GM18499 (cell line): ENCODE data around the gene GLRX3.

ENCODE experiments used
- ATAC-seq: cut with Tn5 transposase; IDR thresholded peaks from one replicate; pipeline ENCODE4 v1.9.1; 2021; ENCODE audit warnings: moderate number of reproducible peaks; ENCODE audit not compliant: insufficient read depth, unreplicated experiment

GLRX3 gene

GRCh38 chr10:130137090-130137448, 878 bp downstream of the GLRX3 start:
- ATAC-seq, result no peak

DNA sequence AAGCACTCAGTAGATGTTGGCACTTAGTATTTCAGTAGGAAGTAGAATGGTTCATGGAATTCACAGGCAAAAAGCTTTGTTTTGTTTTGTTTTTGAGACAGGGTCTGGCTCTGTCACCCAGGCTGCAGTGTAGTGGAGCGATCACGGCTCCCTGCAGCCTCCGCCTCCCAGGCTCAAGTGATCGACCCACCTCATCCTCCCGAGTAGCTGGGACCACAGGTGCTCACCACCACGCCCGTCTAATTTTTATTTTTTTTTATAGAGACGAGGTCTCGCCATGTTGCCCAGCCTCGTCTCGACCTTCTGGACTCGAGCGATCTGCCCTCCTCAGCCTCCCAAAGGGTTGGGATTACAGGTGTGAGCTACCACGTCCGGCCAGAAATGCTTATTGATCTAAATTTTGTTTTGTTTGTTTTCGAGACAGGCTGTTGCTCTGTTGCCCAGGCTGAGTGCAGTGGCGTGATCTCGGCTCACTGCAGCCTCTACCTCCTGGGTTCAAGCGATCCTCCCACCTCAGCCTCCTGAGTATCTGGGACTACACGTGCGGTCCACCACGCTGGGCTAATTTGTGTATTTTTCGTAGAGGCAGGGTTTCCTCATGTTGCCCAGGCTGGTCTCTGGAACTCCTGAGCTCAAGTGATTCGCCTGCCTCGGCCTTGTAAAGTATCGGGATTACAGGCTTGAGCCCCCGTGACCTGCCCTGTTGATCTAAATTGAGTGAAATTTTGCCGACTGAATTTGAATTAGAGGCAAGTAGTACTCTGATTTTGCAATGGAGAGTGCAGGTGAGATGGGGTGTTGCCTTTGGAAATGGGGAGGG, 1.7 kb downstream of the GLRX3 start:
- ATAC-seq, result no peak

DNA sequence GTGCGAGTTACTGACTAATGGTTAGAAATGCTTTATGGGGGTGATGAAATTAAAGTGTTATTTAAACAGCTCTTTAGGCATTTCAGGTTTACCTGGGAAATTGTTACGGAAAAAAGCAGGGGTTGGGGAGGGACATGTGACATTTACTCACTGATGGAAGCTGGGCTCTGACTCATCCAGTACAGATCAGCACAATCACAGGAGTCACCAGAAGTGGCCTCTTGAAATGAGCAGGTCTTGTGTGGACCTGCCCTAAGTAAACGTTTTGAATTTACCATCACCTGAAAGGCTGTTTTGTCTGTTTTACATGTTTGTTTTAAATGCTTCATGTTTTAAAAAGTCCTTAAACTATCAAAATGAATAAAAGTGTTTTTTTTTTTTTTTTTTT, 2.3 kb downstream of the GLRX3 start:
- ATAC-seq, result no peak

DNA sequence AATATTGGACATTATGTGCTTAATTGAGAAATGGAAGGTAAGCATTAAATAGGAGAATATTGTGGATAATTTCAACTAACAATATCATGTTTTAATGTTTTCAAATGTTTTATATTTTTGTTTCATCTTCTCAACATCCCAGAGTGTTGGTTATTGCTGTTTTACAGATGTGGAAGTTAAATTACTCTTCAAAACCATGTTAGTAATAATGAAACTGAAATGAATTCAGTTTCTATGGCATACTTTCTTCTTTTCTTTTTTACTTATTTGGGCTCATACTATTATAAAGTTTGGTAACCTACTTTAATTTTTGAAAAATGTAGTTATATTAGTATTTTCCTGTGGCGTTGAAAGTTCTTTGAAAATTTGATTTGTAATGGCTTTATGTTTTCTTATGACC, 4.2 kb downstream of the GLRX3 start:
- no peak for ATAC-seq

DNA sequence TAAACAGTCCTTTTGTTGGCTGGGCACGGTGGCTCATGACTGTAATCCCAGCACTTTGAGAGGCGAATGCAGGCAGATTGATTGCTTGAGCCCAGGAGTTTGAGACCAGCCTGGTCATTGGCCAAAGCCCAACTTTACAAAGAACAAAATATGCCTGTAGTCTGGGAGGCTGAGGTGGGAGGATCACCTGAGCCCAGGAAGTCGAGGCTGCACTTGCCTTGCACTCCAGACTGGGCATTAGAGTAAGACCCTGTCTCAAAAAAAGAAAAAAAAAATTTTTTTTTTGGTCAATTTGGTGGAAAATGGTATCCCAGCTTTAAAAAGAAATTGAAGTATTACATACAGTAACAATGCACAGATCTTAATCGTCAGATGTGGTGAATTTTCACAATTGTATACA, 4.8 kb downstream of the GLRX3 start:
- no peak for ATAC-seq

DNA sequence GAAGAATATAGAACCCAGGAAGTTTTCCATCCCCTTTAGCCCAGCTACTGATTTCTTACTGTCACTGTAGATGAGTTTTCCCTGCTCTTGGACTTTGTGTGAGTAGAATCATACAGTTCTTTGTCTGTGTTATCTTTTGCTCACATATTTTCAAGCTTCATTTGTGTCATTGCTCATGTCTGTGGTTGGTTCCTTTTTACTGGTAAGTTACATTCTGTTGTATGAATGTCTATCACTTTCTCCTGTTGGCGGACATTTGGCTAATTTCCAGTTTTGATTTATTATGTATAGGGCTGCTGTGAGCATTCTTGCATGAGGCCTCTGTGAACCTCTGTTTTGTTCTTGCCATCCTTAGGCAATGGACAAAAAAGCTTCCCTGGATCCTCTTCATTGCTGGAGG, 5.3 kb downstream of the GLRX3 start:
- ATAC-seq, result no peak

GRCh38 chr10:130141878-130142277, 5.7 kb downstream of the GLRX3 start:
- ATAC-seq, result peak; percentile 78

DNA sequence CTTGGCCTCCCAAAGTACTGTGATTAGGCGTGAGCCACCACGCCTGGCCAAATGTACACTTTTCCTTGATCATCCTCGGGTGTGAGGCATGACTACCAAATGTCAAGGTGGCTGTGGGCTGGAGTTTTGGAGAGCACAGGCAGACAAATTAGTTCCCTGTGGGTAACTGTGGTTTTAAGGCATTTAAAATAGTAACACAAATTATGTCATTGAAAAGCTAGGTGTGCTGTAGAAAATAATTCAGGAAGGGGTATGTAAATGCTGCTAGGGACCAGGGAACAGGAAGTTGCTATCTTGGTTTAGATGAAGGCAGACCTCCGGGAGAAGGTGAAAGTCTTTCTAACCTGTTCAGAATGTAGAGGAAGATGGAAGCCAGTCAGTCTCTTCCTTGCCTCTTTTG, 9.9 kb downstream of the GLRX3 start:
- no peak for ATAC-seq

DNA sequence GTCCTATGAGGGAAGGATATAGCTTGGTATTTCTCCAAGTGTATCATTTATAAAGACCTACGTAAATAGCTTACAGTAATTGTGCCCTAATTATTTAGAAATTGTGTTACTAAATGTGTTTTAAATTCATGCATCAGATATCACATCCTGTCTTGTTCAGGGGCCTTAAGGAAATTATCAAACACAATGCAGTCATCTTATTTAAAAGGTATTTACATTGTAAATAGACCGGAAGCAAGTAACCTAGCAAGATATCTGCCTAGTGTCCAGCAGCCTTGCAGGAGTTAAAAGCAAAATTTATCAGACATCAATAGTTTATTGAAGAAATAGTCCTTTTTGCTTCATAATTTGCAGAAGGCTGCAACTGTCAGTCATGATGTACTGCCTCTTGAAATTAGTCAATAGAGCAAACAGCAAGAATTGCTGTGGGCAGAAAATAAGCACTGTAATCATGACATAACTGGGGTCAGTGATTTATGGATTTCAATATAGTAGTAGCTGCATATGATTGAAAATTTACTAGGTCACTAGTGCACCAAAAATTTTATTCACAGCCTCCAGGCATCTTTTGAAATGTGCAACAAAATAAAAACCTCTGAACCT, 23.1 kb downstream of the GLRX3 start:
- ATAC-seq, result no peak

DNA sequence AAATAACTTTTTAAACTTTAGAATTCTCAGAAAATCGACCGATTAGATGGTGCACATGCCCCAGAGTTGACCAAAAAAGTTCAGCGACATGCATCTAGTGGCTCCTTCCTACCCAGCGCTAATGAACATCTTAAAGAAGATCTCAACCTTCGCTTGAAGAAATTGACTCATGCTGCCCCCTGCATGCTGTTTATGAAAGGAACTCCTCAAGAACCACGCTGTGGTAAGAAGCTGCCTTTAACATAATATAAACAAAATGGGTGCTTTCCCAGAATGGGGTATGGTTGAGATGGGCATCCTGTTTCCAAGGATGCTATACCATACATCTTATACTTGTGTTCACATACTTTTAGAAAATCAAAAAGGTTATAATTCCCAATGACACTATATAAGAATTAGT, 24.6 kb downstream of the GLRX3 start:
- ATAC-seq, result no peak

DNA sequence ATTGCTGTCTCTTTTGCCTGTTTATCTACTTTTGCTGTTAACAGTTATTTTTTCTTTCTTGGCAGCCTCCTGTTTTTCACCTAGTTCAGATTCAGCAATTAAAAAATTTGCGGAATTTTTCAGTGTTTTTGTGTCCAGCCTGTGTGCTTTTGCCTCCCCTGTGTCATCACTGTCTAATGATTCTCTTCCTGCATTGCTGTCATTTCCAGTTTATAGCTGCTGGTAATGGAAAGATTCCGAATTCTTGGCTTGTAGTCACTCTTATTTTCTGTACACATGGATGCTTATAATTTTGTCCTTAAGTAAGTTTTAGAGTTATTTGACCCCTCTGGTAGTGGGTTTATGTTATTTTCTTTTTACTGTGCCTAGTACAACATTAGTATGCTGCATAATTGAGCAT, 25.1 kb downstream of the GLRX3 start:
- no peak for ATAC-seq

GRCh38 chr10:130167193-130167592, 31.0 kb downstream of the GLRX3 start:
- no peak for ATAC-seq

- no peak for ATAC-seq
These were observed 31.5 kb downstream of the GLRX3 start for GRCh38 chr10:130167707-130168106.

DNA sequence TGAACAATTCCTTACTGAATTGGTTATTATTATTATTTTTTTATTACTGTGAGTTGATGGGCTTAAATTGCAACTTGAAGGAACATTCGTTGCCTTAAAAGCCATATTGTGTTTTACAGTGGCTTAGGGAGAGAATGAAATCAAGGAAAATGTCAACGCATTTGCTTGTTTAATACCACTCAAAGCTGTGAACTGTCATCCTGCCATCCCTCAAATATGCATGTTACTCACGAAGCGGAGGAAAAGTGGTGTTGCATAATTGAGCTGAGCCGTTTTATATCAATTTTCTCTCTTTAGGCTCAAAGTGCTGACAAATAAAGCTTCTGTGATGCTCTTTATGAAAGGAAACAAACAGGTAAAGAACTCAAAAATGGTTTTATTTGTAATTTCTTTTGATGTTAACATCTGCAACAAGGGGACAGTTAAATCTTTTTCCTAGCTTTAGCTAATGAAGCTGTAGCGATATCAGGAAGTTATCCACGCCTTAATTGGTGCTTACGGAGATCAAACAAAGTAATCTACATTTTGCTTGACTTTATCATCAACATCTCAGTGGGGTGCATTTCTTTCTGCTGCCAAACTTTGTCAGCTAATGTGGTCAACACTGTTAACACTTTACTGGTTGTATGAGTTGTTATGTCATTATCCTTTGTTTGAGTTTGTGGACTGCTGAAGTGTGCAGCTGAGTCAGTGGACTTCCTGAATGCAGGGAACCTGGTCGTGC, 33.1 kb downstream of the GLRX3 start:
- no peak for ATAC-seq

DNA sequence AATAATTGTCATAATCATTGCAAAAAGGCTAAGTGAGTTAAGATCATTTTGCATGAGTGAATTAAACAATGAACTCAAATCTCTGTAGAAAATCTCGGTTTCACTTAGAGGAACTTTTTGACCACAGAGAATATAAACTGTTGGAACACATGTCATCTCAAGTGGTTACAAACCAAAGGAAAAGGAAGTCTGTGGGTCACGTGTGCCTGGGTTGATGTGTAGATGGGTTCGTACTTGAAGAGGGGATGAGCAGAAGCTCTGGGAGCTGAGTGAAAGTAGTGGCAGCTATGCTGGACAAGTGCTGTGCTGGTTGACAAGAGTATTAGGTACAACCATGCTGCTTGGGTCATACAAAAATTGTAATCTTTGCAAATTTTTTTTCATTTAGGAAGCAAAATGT, 35.0 kb downstream of the GLRX3 start:
- no peak for ATAC-seq

- ATAC-seq, result no peak
These were observed 38.1 kb downstream of the GLRX3 start for GRCh38 chr10:130174328-130174727.

DNA sequence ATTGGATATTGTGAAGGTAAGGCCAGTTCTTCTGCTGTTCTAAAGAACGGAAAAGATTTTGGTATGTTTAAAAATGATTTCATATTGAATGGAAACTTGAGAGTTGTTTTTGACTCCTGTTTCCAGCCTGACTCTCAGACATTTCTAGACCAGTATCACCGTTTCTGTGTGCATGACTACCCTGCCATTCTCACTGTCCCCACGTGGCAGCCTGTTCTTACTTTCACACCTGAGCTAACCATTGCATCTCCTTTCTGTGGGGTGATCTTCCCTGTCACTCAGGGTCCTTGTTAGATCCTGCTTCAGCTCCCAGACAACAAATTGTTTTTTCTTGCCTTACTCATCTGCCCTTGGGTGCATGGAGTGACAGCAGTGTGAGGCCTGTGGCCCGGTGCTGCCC, 38.9 kb downstream of the GLRX3 start:
- no peak for ATAC-seq

DNA sequence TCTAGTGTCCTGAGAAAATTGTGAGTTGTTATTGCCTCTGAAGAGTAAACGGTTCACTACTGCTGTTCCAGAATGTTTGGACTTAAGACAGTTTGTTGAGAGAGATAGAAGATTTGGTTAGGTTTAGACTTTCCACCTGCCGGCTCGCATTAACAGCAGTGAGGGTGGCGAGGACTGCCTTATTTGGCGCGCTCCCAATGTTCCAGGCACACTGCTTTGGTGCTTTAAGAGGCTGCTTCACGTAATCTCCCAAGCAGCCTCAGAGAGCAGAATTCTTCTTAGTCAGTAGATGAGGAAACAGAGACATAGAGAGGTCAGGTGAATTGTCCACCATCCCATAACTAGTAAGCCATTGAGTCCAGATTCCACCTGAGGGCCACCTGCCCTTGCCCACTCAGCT, 41.1 kb downstream of the GLRX3 start:
- ATAC-seq, result no peak

DNA sequence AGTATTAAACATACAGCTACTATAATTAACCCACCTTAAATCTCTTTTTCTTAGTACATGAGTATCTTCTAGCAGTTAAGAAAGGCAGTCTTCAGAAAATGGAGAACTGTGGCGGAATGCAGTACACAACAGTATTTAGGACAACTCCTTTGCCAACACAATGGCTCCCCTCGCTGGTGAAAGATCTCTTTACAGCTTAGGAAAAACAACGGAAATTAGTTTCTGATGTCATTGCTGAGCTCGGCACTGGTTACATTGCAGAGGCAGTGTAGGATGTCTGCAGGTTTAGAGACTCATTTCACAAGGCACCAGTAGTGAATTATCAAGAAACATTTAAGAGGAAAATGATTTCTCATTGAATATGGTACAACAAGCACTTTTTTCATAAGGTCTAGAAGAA, 43.4 kb downstream of the GLRX3 start:
- ATAC-seq, result no peak

GRCh38 chr10:130180416-130180815, 44.2 kb downstream of the GLRX3 start:
- ATAC-seq, result no peak

- no peak for ATAC-seq
These were observed 45.7 kb downstream of the GLRX3 start for GRCh38 chr10:130181858-130182257.

- ATAC-seq, result no peak
These were observed 49.4 kb downstream of the GLRX3 start for GRCh38 chr10:130185591-130185990.
